HG03196 (cell line): ENCODE measurements around the gene IP6K2.

Source experiments
- ATAC-seq: cut with Tn5 transposase; IDR thresholded peaks from one replicate; pipeline ENCODE4 v1.9.1; 2021; ENCODE audit not compliant: unreplicated experiment

Gene IP6K2

GRCh38 chr3:48674505-48674904, 42.5 kb downstream of the IP6K2 start:
- no peak for ATAC-seq

DNA sequence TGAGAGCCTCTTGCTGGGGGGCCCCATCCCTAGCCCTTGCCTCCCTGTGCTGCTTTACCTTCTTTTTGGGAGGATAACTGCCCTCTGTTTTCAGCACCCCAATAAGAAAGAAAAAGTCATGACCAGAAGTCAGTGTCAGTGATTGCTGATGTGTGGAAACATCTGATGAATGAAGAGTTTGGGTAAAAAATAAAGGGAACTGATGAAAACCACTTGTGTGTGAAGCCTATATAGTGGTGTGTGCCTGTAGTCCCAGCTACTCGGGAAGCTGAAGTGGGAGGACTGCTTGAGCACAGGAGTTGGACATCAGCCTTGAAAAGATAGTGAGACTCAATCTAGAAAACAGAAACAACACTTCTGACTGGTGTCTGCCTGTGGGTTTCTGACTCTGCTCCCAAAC, 44.5 kb downstream of the IP6K2 start:
- no peak for ATAC-seq

DNA sequence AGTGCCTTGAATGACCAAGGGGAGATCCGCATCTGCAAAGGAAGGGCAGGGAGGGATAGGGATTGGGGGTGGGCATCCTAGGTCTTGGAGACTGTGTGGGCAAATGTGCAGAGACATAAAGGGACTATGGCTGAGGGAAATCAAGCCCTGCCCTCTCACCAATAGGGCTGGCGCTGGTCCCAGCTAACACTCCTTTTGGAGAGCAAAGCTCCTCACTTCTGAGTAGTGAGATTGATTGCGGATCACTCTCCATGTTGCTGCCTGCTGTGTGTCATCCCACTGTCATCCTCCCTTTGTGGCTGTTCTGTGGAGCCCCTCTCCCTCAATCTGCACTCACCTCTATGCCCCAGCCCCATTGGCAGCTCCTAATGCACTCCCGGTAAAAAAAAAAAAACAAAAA, 52.1 kb downstream of the IP6K2 start:
- ATAC-seq, result no peak

DNA sequence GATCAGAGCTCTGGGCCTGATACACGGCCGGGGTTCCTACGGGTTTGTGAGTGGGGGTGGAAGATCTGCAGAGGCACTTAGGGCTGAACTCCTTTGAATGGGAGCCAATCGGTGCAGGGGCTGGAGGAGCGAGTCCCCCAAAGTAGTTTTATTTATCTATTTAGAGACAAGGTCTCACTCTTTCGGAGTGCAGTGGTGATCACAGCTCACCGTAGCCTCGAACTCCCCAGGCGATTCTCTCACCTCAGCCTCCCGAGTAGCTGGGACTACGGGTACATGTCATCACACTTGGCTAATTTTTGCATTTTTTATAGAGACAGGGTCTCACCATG, 52.7 kb downstream of the IP6K2 start:
- ATAC-seq, result no peak

DNA sequence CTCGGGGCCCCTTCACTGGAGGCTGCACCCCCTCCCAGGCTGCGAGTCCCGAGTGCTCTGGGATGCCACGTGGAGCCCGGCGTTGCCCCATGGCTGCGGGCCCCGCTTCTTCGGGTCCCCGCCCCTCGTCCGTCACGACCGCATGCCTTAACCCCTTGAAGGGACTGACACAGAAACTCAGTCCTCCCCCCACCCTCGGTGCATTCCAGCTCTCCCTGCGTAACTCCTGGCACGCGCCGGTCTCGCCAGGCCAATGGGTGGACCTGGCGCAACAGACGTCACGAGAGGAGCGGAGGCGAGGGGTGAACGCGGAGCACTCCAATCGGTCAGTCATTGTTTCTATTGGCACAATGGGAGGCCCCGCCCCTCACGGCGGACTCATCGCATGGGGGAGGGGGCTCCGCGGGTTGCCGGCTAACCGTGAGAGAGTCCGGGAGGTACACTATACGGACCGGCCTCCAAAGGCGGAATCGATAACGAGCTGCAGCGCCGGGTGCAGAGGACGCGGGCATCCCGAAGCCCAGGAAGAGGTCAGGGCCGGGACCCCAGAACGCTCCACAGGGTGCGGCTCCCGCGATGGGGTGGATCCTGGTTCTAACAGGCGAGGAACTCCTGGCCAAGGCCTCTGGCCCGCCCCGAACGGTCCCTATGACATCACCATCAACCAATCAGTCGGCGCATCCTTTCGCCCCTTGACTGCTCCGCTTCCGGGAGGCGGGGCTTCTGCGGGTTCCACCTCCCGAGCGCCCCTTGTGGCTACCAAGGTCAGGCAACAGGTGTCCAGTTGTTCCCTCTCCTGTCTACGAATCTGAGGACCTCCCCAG, 53.3 kb downstream of the IP6K2 start:
- peak; percentile 74 for ATAC-seq

DNA sequence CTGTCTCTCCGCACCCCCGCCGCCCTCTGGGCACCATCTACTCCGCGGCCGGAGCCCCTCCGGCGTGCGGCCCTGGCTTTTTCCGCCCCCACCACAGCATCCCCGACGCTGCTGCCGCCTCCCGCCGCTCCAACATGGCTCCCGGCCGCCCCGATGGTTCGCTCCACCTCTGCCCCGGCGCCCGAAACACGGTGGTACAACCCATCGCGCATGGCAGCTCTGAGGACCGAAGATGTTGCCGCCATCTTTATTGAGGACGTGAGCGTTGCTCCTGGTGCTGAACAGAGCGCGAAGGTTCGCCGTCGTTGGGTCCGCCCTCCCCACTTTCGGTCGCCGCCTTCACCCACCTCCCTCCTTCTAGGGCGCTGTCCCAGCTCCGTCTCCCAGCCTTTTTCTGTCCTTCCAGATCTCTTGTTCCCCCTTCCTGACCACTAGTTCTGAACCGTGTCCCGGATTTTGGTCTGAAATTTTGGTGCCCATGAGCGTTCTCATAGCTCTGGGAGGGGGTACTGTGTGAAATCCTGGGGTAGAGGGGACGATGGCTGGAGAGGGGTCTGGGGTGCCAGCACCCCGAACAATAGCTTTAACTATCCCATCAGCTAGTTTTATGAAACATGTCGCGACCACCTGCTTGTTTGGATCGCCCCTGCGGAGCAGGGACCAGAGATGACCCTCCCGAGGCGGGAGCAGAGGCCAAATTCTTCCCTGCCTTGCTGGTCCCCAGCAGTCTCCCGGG, 54.1 kb downstream of the IP6K2 start, which contains the start of gene CELSR3:
CELSR3 (minus strand) TSS at position 134 of the 736 bp plus-strand sequence. CDS start 252 bp downstream, outside the sequence.
- ATAC-seq, result no peak

GRCh38 chr3:48662145-48662752, 54.8 kb downstream of the IP6K2 start:
- ATAC-seq, result no peak

DNA sequence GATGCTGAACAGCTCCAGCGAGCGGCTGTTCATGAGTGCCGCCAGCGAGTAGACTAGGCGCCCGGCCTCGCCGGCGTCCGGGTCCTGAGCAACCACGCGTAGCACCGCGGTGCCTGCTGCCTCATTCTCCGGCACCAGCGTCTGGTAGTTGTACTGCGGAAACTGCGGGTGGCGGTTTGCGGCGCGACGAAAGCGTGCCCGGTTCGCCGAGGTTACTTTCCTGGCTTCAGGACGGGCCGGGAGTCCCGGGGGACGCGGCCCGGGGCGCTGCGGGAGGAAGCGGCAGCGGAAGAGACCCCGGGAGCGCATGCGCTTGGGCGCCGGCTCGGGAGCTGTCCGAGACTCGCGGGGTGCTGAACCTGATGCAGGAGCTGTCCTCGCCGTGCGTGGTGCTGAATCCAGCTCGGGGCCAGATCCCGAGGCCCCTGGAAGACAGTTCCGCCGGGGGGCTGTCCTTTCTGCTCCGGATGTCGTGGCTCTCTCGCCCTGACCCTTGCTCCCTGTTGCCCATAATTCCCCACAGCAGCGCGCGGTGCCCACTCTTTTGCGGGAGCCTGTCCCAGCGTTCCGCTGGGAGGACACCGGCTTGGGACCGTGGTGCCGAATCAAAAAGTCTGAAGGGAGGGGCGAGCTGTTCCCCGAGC, 55.4 kb downstream of the IP6K2 start:
- ATAC-seq, result no peak

DNA sequence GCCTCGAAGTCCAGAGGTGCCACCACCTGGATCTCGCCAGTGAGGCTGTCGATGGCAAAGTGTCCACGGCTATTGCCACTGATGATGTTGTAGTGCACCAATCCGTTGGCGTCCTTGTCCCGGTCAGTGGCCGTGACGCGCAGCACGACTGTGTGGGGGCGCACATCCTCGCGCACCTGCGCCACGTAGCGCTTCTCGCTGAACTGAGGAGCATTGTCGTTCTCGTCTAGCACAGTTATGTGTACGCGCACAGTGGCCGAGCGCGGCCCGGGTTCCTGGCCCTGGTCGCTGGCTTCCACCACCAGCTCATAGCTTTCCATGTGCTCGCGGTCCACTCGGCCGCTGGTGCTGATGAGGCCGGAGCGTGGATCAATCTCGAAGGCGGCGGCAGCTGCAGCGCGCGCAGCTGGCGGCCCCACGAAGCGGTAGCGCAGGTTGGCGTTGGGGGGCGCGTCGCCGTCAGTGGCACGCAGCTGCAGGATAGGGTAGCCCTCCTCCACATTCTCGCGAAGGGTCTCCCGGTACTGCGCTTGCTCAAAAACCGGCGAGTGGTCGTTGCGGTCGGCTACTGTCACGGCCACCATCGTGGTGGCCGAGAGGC, 56.1 kb downstream of the IP6K2 start:
- ATAC-seq, result no peak

GRCh38 chr3:48656841-48657281, 60.2 kb downstream of the IP6K2 start:
- no peak for ATAC-seq

GRCh38 chr3:48656061-48656840, 60.8 kb downstream of the IP6K2 start:
- ATAC-seq, result peak; percentile 55

DNA sequence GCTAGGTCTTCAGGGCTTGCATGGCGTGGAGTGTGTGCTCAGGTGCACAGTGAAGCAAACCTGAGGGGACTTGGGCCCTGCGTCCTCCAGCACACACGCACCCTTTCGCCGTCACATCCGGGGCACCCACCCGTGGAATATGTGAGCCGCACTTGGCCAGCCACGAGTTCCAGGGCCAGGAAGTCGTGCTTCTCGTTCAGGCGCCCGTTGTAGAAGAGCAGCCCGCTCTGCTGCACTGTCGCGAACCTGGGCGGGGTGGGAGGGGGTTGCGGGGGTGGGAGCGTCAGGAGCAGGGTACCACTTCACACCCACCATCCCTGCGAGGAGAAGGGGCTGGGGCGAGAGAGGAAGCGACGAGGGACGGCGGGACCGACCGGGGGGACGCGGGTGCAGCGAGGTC, 61.4 kb downstream of the IP6K2 start:
- no peak for ATAC-seq

DNA sequence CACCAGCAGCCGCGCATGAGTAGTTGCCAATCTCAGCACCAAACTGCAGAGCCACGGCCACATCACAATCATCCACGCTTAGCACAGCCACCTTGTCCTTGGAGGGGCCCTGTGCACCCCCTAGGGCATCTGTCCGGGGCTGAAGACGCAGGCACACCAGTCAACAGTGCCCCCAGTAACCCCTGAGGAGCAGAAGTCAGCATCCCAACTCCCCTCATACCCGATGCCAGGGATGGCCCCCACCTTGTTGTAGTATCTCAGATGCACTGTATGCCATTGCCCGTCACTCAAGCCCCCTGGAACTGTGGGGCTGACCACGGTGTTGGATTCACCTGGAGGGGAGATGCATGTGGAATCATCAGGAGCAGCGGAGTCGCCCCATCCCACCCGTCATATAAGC, 62.0 kb downstream of the IP6K2 start:
- no peak for ATAC-seq

DNA sequence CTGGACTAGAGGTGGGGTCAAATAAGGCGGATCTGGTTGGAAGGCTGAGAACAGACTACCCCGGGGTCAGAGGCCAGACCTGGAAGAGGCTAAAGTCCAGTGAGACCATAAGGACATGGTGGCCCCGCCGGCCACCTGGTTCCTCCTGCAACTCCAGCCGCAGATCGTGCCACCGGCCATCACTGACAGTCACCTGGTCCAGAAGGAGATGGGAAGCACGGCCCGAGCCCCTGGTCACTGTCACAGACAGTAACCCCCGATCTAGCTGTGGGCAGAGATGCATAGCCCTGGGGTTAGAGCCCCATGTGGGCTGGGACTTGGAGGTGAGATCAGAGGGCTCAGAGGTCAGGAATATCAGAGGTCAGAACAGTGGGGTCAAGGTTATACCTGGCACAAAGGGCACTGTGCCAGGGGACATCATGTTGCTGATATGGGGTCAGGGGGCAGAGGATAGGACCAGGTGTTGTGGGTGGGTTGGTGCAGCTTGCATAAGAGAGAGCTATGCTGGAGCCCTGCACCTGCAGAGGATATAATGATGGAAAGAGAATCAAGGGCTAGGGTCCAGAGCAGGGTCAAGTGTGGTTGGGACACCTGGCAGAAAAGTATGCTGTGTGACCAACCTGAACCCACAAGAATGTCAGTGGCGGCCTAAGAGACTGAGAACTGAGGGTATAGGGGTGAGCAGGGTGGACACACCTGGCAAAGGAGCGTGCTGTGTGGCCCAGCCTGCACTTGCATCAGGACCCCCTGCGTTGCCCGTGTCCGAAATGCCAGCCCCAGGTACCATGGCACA, 63.9 kb downstream of the IP6K2 start:
- ATAC-seq, result no peak

- ATAC-seq, result no peak
Measured at GRCh38 chr3:48651771-48652170, 65.2 kb downstream of the IP6K2 start.

DNA sequence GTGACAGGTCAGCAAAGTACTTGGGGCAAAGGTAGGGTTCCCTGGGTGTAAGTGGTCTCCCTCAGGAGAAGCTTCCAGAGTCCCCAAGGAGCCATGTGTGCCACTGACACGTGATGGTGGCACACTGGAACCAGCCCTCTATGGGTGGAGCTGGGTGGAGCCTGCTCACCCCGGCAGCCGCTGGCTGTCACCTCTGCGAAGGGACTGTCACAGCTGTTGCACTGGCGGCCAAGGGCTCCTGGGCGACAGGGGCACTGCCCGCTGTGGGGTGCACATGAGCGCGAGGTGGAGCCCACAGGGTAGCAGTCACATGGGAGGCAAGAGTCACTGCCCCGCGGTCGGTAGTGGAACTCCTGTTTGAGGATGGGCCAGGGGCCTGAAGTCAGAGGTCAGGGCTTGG, 66.3 kb downstream of the IP6K2 start:
- ATAC-seq, result no peak

DNA sequence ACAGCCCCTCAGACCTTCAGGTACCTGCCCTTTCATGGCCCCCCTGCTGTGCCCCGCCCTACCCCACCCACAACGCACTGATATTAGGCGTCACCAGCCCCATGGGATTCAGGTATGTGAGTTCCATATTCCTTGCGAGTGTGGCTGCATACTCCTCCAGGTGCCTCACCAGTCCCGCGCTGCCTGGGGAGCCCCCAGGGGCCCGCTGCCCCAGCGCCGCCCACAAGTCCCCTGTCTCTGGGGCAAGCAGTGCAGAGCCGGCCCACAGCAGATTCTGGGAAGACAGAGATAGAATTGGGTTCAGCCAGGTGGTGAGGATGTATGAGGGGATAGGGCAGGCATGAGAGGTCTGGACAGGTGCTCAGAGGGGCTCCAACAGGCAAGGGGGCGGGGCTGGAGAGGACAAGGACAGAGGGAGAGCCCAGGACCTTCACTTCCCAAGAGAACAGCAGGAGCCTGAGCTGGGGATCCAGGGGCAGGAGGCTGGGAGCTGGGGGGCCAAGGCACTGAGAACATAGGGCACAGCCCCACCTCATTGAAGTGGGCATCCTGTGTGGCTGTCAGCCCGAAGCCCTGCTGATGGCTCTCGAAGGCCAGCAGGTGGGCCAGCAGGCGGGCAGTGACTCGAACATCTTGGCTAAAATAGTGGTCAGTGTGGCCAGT, 68.7 kb downstream of the IP6K2 start:
- no peak for ATAC-seq

DNA sequence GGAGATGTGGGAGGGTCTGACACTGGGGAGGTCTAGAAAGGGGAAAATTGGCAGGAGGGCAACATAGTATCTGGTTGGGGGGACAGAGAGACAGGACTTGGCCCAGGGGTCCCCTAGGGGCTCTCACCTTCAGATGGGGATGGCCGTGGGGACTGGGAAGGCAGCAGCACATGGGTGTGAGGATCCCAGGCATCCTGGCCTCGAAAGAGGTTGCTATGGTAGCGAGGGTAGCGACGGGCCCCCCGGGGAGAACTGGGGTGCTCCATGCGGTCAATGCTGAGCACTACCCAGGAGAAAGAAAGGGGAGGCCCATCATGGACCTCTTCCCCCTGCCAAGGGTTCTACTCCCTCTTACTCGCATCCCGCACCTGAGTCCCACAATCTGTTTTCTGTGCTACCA, 69.3 kb downstream of the IP6K2 start:
- no peak for ATAC-seq
